WTC11 (cell line): ENCODE results near the gene MKI67.

Source experiments
- CREM ChIP-seq: sonication (generic); formaldehyde crosslinking; IDR thresholded peaks from 2 replicates; pipeline ENCODE4 v1.8.1; 2022; ENCODE audit warnings: mild to moderate bottlenecking, missing genetic modification reagents, moderate library complexity
- SP1 ChIP-seq: sonication (generic); formaldehyde crosslinking; conservative IDR thresholded peaks from 2 replicates; pipeline ENCODE4 v1.8.1; 2022; ENCODE audit warnings: missing genetic modification reagents
- TF ChIP-seq, protein P1 (sequence below): sonication (generic); formaldehyde crosslinking; IDR thresholded peaks from 2 replicates; pipeline ENCODE4 v1.8.1; 2022; ENCODE audit warnings: low read depth, missing genetic modification reagents, borderline replicate concordance

GRCh38 chr10:128122931-128123330 lies 3.3 kb downstream of the MKI67 start:
- TF ChIP-seq CREM (CRISPR knock-in tag) (no peak), SP1 (CRISPR knock-in tag) (no peak)
- TF ChIP-seq, protein P1, sequence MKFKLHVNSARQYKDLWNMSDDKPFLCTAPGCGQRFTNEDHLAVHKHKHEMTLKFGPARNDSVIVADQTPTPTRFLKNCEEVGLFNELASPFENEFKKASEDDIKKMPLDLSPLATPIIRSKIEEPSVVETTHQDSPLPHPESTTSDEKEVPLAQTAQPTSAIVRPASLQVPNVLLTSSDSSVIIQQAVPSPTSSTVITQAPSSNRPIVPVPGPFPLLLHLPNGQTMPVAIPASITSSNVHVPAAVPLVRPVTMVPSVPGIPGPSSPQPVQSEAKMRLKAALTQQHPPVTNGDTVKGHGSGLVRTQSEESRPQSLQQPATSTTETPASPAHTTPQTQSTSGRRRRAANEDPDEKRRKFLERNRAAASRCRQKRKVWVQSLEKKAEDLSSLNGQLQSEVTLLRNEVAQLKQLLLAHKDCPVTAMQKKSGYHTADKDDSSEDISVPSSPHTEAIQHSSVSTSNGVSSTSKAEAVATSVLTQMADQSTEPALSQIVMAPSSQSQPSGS (CRISPR knock-in tag), result no peak
